HEK293 (cell line): ENCODE results near the gene FRMPD4.

ENCODE experiments used
- CTCF ChIA-PET: fragments of 350-600 bp; formaldehyde crosslinking; extraction: SDS; loops from one replicate; lab custom pipeline; 2021; ENCODE audit warnings: antibody characterized with exemption; lab: Yijun Ruan, JAX
- POLR2A ChIA-PET: fragments of 300-600 bp; formaldehyde crosslinking; extraction: SDS; loops from one replicate; lab custom pipeline; 2020; ENCODE audit warnings: antibody characterized with exemption, inconsistent platforms; lab: Yijun Ruan, JAX
- H3K27ac ChIP-seq: fragments of 200-500 bp; sonication (Bioruptor generic); 2 replicates; pipeline ENCODE4 v1.5.1; 2014; ENCODE audit warnings: low read depth, low read length, control low read depth, inconsistent platforms; ENCODE audit errors: extremely low read depth
- H3K36me3 ChIP-seq, 2 experiments: fragments of 200-500 bp in 1 of 2; sonication (Bioruptor generic) in 1 of 2; 1 replicate in 1 of 2; 2 replicates in 1 of 2; pipeline ENCODE4 v1.5.1; 2014 to 2017; ENCODE audit warnings: inconsistent platforms in 2 of 2, low read length in 2 of 2; ENCODE audit not compliant: control insufficient read depth in 2 of 2, insufficient read depth in 1 of 2
- H3K4me1 ChIP-seq: fragments of 200-500 bp; sonication (Bioruptor generic); 2 replicates; pipeline ENCODE4 v1.5.1; 2014; ENCODE audit warnings: mild to moderate bottlenecking, low read length, inconsistent platforms; ENCODE audit not compliant: control insufficient read depth, insufficient read depth
- H3K4me3 ChIP-seq: 2 replicates; pipeline ENCODE4 v1.5.1; 2011; ENCODE audit warnings: low read depth, mild to moderate bottlenecking, control low read depth, low read length, moderate library complexity
- H3K9me3 ChIP-seq: fragments of 200-500 bp; sonication (Bioruptor generic); 2 replicates; pipeline ENCODE4 v1.5.1; 2014; ENCODE audit warnings: low read depth, low read length, inconsistent platforms; ENCODE audit not compliant: control insufficient read depth, insufficient read depth
- BCL11B ChIP-seq: fragments of 450-650 bp; formaldehyde crosslinking; IDR thresholded peaks from 2 replicates; pipeline ENCODE4 v1.5.1; 2016; ENCODE audit warnings: low read depth, missing biosample characterization, missing genetic modification characterization
- GLI4 ChIP-seq: fragments of 450-650 bp; formaldehyde crosslinking; IDR thresholded peaks from 2 replicates; pipeline ENCODE4 v1.5.1; 2016; ENCODE audit warnings: missing biosample characterization, missing genetic modification characterization
- HOXA7 ChIP-seq: sonication (generic); formaldehyde crosslinking; IDR thresholded peaks from 2 replicates; pipeline ENCODE4 v1.8.1; 2022; ENCODE audit warnings: missing genetic modification reagents, borderline replicate concordance
- TSHZ1 ChIP-seq: fragments of 450-650 bp; formaldehyde crosslinking; IDR thresholded peaks from 2 replicates; pipeline ENCODE4 v1.5.1; 2016; ENCODE audit warnings: missing biosample characterization, missing genetic modification characterization, borderline replicate concordance
- ZBTB7A ChIP-seq: fragments of 450-650 bp; formaldehyde crosslinking; IDR thresholded peaks from 2 replicates; pipeline ENCODE4 v1.5.1; 2016; ENCODE audit warnings: low read depth, missing biosample characterization, missing genetic modification characterization
- ZBTB8A ChIP-seq: fragments of 450-650 bp; formaldehyde crosslinking; IDR thresholded peaks from 2 replicates; pipeline ENCODE4 v1.5.1; 2016; ENCODE audit warnings: missing biosample characterization, missing genetic modification characterization
- ZNF174 ChIP-seq: fragments of 450-650 bp; formaldehyde crosslinking; IDR thresholded peaks from 2 replicates; pipeline ENCODE4 v1.5.0; 2017; ENCODE audit warnings: missing biosample characterization, mild to moderate bottlenecking, missing genetic modification characterization
- ZNF211 ChIP-seq: fragments of 450-650 bp; formaldehyde crosslinking; IDR thresholded peaks from 2 replicates; pipeline ENCODE4 v1.5.1; 2016; ENCODE audit warnings: low read depth, missing biosample characterization, missing genetic modification characterization
- ZNF214 ChIP-seq: fragments of 450-650 bp; formaldehyde crosslinking; IDR thresholded peaks from 2 replicates; pipeline ENCODE4 v1.5.1; 2017; ENCODE audit warnings: missing biosample characterization, mild to moderate bottlenecking, missing genetic modification characterization, borderline replicate concordance
- ZNF292 ChIP-seq: fragments of 450-650 bp; formaldehyde crosslinking; IDR thresholded peaks from 2 replicates; pipeline ENCODE4 v1.5.1; 2016; ENCODE audit warnings: low read depth, missing biosample characterization, missing genetic modification characterization, borderline replicate concordance
- ZNF302 ChIP-seq: fragments of 450-650 bp; formaldehyde crosslinking; IDR thresholded peaks from 2 replicates; pipeline ENCODE4 v1.5.1; 2016; ENCODE audit warnings: missing biosample characterization, missing genetic modification characterization, low read depth
- ZNF354C ChIP-seq: fragments of 450-650 bp; formaldehyde crosslinking; IDR thresholded peaks from 2 replicates; pipeline ENCODE4 v1.5.1; 2016; ENCODE audit warnings: missing biosample characterization, missing genetic modification characterization, low read depth, borderline replicate concordance
- ZNF501 ChIP-seq: fragments of 450-650 bp; formaldehyde crosslinking; IDR thresholded peaks from 2 replicates; pipeline ENCODE4 v1.5.1; 2016; ENCODE audit warnings: missing biosample characterization, missing genetic modification characterization
- ZNF510 ChIP-seq: fragments of 450-650 bp; formaldehyde crosslinking; IDR thresholded peaks from 2 replicates; pipeline ENCODE4 v1.5.1; 2018; ENCODE audit warnings: mild to moderate bottlenecking, missing genetic modification characterization, missing biosample characterization; ENCODE audit not compliant: insufficient replicate concordance
- ZNF544 ChIP-seq: fragments of 450-650 bp; formaldehyde crosslinking; IDR thresholded peaks from 2 replicates; pipeline ENCODE4 v1.5.0; 2017; ENCODE audit warnings: missing biosample characterization, missing genetic modification characterization
- ZNF664 ChIP-seq: fragments of 450-650 bp; formaldehyde crosslinking; IDR thresholded peaks from 2 replicates; pipeline ENCODE4 v1.5.1; 2016; ENCODE audit warnings: missing biosample characterization, missing genetic modification characterization
- ZNF785 ChIP-seq: fragments of 450-650 bp; formaldehyde crosslinking; IDR thresholded peaks from 2 replicates; pipeline ENCODE4 v1.5.1; 2016; ENCODE audit warnings: missing biosample characterization, missing genetic modification characterization
- ZSCAN23 ChIP-seq: fragments of 450-650 bp; formaldehyde crosslinking; IDR thresholded peaks from 2 replicates; pipeline ENCODE4 v1.5.1; 2016; ENCODE audit warnings: missing biosample characterization, missing genetic modification characterization
- ZXDB ChIP-seq: fragments of 450-650 bp; formaldehyde crosslinking; IDR thresholded peaks from 2 replicates; pipeline ENCODE4 v1.5.1; 2016; ENCODE audit warnings: missing biosample characterization, missing genetic modification characterization
- TF ChIP-seq, protein P1 (sequence below): fragments of 450-650 bp; formaldehyde crosslinking; IDR thresholded peaks from 2 replicates; pipeline ENCODE4 v1.5.1; 2016; ENCODE audit warnings: missing biosample characterization, missing genetic modification characterization
- TF ChIP-seq, protein P2 (sequence below): fragments of 450-650 bp; formaldehyde crosslinking; IDR thresholded peaks from 2 replicates; pipeline ENCODE4 v1.5.1; 2016; ENCODE audit warnings: missing biosample characterization, missing genetic modification characterization, borderline replicate concordance

FRMPD4 gene

DNA sequence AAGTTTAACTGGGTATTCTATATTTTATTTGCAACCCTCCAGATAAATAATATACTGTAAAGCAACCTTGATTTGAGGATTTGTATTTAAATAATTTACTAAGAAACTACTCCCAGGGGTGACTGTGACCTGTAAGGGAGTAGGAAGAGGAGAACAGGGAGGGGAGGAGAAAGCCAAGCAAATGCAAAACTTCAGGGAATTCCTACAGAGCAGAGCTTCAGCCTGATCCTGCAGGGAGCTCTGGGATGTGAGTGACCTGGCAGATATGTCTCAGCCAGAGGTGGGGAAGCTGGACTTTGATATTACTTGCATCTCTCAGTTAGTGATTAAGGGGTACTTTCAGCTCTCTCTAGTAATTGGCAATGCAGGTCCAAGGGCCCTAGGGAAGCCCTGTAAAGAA lies 302.0 kb downstream of the FRMPD4 start (continued):
- TF ChIP-seq ZBTB7A (no peak), ZNF211 (tag by site-specific recombination) (no peak), TSHZ1 (tag by site-specific recombination) (no peak), ZNF302 (tag by site-specific recombination) (no peak), BCL11B (no peak), ZNF501 (tag by site-specific recombination) (no peak), ZNF174 (tag by site-specific recombination) (no peak), ZNF214 (tag by site-specific recombination) (no peak), ZSCAN23 (no peak)

DNA sequence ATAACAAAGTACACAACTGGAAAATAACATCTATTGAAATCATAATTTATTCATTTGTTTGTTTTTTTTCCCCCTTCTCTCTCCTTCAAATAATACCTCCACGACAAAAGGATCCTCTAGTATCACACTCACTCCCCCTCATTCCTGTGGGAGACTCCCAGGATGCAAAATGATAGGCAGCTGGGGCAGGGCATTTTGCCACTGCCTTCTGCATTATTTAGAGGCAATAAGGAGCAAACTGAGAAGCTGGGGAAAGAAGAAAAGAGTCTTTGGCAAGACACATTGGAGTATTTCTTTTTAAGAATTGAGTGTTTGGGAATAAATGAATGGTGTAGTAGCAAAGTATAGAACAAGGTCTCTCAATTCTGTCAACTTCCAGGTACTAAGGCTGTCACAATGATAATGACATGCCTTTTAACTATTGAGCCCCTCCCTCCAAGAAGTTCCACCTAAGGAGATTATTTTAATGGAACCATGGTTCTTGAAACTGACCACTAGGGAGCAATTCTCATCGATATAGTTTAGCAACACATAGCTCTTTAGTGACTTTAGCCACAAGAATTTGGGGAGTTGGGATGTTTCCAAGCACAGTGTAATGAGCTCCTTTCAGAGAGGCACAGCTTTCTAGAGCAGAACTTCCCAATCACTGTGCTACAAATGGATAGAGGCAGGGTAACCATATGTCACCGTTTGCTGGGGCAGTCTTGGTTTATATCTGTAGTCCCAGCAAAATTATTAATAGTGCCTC lies 303.3 kb downstream of the FRMPD4 start:
- no peaks in the 10 kb centered on the region for H3K36me3 ChIP-seq
- POLR2A ChIA-PET = no interaction called here
- TF ChIP-seq HOXA7 (CRISPR knock-in tag) (no peak), ZNF544 (tag by site-specific recombination) (no peak), ZNF785 (tag by site-specific recombination) (no peak), ZNF664 (tag by site-specific recombination) (no peak), ZNF510 (no peak)
- TF ChIP-seq, protein P1, sequence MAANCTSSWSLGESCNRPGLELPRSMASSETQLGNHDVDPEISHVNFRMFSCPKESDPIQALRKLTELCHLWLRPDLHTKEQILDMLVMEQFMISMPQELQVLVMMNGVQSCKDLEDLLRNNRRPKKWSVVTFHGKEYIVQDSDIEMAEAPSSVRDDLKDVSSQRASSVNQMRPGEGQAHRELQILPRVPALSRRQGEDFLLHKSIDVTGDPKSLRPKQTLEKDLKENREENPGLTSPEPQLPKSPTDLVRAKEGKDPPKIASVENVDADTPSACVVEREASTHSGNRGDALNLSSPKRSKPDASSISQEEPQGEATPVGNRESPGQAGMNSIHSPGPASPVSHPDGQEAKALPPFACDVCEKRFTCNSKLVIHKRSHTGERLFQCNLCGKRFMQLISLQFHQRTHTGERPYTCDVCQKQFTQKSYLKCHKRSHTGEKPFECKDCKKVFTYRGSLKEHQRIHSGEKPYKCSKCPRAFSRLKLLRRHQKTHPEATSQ (tag by site-specific recombination) = no peak
- no peaks in the 10 kb centered on the region for H3K9me3 ChIP-seq
- CTCF ChIA-PET = interaction anchor here (0.9 kb wide), 1 partner anchor 127 kb away, joined by 3 read pairs; no protein-coding TSS in a partner anchor
- no peak overlapping the region for H3K27ac ChIP-seq
- no peak overlapping the region for H3K4me3 ChIP-seq
- peaks cover 6% of the 10 kb centered on the region; the same call in 1 of the 2 replicates for H3K4me1 ChIP-seq

DNA sequence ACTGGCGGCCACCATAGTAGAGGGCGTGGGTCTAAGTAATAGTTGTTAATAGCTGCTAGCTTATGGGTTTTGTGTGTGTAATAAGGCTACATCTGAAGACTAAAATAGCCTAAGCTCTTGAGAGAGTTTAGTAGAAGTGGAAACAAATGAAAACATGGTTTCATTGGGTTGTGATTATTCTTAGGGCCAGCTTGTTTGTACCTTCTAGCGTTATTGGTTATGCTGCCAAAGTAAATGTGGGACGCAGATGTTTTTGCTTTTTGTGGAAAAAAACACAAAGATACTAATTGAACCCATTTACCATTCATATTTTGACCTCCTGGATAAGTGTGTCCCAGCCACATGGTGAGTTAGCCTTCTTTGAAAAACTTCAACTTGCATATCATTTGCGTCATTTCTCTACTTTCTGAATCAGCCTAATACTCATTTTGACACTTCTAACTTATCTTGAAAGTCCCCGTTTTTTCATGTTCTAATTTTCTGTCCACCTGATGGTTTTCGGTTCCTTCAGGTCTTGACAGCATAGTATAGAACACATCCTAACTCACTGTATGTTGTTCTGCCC lies 305.3 kb downstream of the FRMPD4 start:
- H3K36me3 ChIP-seq = no peaks in the 10 kb centered on the region
- H3K4me3 ChIP-seq = no peak overlapping the region
- peaks cover 6% of the 10 kb centered on the region; the same call in 1 of the 2 replicates for H3K4me1 ChIP-seq
- ChIA-PET CTCF (no interaction called here), POLR2A (no interaction called here)
- no peaks in the 10 kb centered on the region for H3K9me3 ChIP-seq
- no peak overlapping the region for H3K27ac ChIP-seq
- TF ChIP-seq ZNF292 (tag by site-specific recombination) (no peak), ZNF354C (tag by site-specific recombination) (no peak), ZXDB (tag by site-specific recombination) (no peak), GLI4 (tag by site-specific recombination) (no peak), ZBTB8A (no peak)
- TF ChIP-seq, protein P2, sequence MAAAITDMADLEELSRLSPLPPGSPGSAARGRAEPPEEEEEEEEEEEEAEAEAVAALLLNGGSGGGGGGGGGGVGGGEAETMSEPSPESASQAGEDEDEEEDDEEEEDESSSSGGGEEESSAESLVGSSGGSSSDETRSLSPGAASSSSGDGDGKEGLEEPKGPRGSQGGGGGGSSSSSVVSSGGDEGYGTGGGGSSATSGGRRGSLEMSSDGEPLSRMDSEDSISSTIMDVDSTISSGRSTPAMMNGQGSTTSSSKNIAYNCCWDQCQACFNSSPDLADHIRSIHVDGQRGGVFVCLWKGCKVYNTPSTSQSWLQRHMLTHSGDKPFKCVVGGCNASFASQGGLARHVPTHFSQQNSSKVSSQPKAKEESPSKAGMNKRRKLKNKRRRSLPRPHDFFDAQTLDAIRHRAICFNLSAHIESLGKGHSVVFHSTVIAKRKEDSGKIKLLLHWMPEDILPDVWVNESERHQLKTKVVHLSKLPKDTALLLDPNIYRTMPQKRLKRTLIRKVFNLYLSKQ (tag by site-specific recombination) = no peak
